Mesenchymal stem cell (in vitro differentiated cells and primary cell): Measurements from ENCODE around the gene CDCP1.
A peak's percentile ranks its signal among the peaks of the same experiment; 100 is the strongest.
"Not testable (repeated sequence)": the region's sequence is repeated elsewhere in the genome, so short reads cannot be mapped to it uniquely, and the experiment has no call there.

Source experiments
- DNase-seq: peaks from one replicate; pipeline ENCODE4 v3.0.0-alpha.2; 2013
- H2AFZ ChIP-seq: one replicate; pipeline ENCODE4 v1.6.1; 2013; ENCODE audit warnings: low read depth, mild to moderate bottlenecking, control low read depth, inconsistent platforms, low read length, moderate library complexity
- H2AK5ac ChIP-seq: 2 replicates; pipeline ENCODE4 v1.6.1; 2013; ENCODE audit warnings: low read length, moderate library complexity, mild to moderate bottlenecking, inconsistent platforms; ENCODE audit not compliant: severe bottlenecking
- H2BK120ac ChIP-seq: one replicate; pipeline ENCODE4 v1.6.1; 2013; ENCODE audit warnings: low read depth, mild to moderate bottlenecking, inconsistent platforms, low read length, moderate library complexity
- H2BK12ac ChIP-seq, 2 experiments: one replicate each; pipeline ENCODE4 v1.6.1; 2013; ENCODE audit warnings: inconsistent platforms in 2 of 2, low read length in 2 of 2, mild to moderate bottlenecking in 2 of 2, moderate library complexity in 2 of 2, control low read depth in 1 of 2
- H2BK15ac ChIP-seq: one replicate; pipeline ENCODE4 v1.6.1; 2013; ENCODE audit warnings: mild to moderate bottlenecking, low read depth, inconsistent platforms; ENCODE audit not compliant: poor library complexity, severe bottlenecking
- H2BK5ac ChIP-seq: 2 replicates; pipeline ENCODE4 v1.6.1; 2013; ENCODE audit warnings: low read depth, mild to moderate bottlenecking, low read length, control low read depth, inconsistent platforms; ENCODE audit not compliant: poor library complexity, severe bottlenecking
- H3K14ac ChIP-seq, 2 experiments: one replicate each; pipeline ENCODE4 v1.6.1; 2013; ENCODE audit warnings: inconsistent platforms in 2 of 2, low read length in 2 of 2, control low read depth in 1 of 2, mild to moderate bottlenecking in 1 of 2, moderate library complexity in 1 of 2
- H3K18ac ChIP-seq, 2 experiments: one replicate each; pipeline ENCODE4 v1.6.1; 2013; ENCODE audit warnings: inconsistent platforms in 2 of 2, low read length in 2 of 2, control low read depth in 1 of 2, low read depth in 1 of 2, mild to moderate bottlenecking in 1 of 2
- H3K23ac ChIP-seq, 2 experiments: one replicate each; pipeline ENCODE4 v1.6.1; 2013; ENCODE audit warnings: inconsistent platforms in 2 of 2, low read length in 2 of 2, mild to moderate bottlenecking in 2 of 2, moderate library complexity in 2 of 2, control low read depth in 1 of 2
- H3K27ac ChIP-seq: 2 replicates; pipeline ENCODE4 v1.5.1; 2013; ENCODE audit warnings: mild to moderate bottlenecking, moderate library complexity, low read length, control low read depth, inconsistent platforms; ENCODE audit not compliant: poor library complexity, severe bottlenecking
- H3K27me3 ChIP-seq, 2 experiments: 2 replicates each; pipeline versions ENCODE4 v1.6.1 to v1.7.0; 2013; ENCODE audit warnings: low read length in 2 of 2, mild to moderate bottlenecking in 2 of 2, moderate library complexity in 2 of 2, control low read depth in 1 of 2, inconsistent platforms in 1 of 2; ENCODE audit not compliant: control insufficient read depth in 1 of 2, insufficient read depth in 1 of 2
- H3K36me3 ChIP-seq, 2 experiments: 2 replicates each; pipeline versions ENCODE4 v1.6.1 to v1.7.0; 2013; ENCODE audit warnings: low read length in 2 of 2, control low read depth in 1 of 2, inconsistent platforms in 1 of 2, low read depth in 1 of 2, mild to moderate bottlenecking in 1 of 2; ENCODE audit not compliant: insufficient read depth in 2 of 2, control insufficient read depth in 1 of 2
- H3K4ac ChIP-seq, 2 experiments: one replicate each; pipeline ENCODE4 v1.6.1; 2013; ENCODE audit warnings: inconsistent platforms in 2 of 2, low read length in 2 of 2, mild to moderate bottlenecking in 2 of 2, moderate library complexity in 2 of 2, control low read depth in 1 of 2, low read depth in 1 of 2
- H3K4me1 ChIP-seq: 2 replicates; pipeline ENCODE4 v1.6.1; 2013; ENCODE audit warnings: low read depth, low read length, control low read depth; ENCODE audit not compliant: control insufficient read depth, insufficient read depth
- H3K4me2 ChIP-seq: 2 replicates; pipeline ENCODE4 v1.6.1; 2013; ENCODE audit warnings: low read length, mild to moderate bottlenecking, inconsistent platforms; ENCODE audit not compliant: poor library complexity, severe bottlenecking
- H3K4me3 ChIP-seq, 2 experiments: 2 replicates each; pipeline versions ENCODE4 v1.5.1 to v1.7.0; 2013; ENCODE audit warnings: low read length in 2 of 2, mild to moderate bottlenecking in 2 of 2, control low read depth in 1 of 2, low read depth in 1 of 2; ENCODE audit not compliant: insufficient read depth in 1 of 2
- H3K79me1 ChIP-seq: replicated peaks from 2 replicates; pipeline ENCODE4 v1.6.1; 2013; ENCODE audit warnings: mild to moderate bottlenecking, control low read depth, low read length, inconsistent platforms; ENCODE audit not compliant: poor library complexity, severe bottlenecking
- H3K9ac ChIP-seq: 2 replicates; pipeline ENCODE4 v1.7.0; 2013; ENCODE audit warnings: mild to moderate bottlenecking, low read length, moderate library complexity
- H3K9me3 ChIP-seq: 2 replicates; pipeline ENCODE4 v1.7.0; 2013; ENCODE audit warnings: mild to moderate bottlenecking, low read length; ENCODE audit not compliant: control insufficient read depth
- H4K8ac ChIP-seq: one replicate; pipeline ENCODE4 v1.6.1; 2013; ENCODE audit warnings: inconsistent platforms, mild to moderate bottlenecking, low read length, moderate library complexity
- H4K91ac ChIP-seq: one replicate; pipeline ENCODE4 v1.6.1; 2013; ENCODE audit warnings: mild to moderate bottlenecking, low read length, inconsistent platforms
- WGBS: methylation state at CpG from one replicate; pipeline ENCODE4 v1.1.7; 2013; ENCODE audit warnings: mixed read lengths; 5-methylcytosine and 5-hydroxymethylcytosine counted together

Gene CDCP1

DNA sequence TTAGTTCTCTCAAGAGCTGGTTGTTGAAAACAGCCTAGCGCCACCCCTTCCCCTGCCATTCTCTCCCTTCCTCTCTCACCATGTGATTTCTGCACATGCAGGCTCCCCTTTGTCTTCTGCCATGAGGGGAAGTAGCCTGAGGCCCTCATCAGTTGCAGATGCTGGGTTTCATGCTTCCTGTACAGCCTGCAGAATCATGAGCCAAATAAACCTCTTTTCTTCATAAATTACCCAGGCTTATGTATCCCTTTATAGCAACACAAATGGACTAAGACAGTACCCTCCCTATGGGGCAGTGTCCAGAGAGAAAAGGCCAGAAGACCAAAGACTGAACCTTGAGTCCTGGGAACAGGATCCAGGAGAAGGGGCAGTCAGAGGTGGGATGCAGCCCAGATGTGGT lies 65.4 kb downstream of the CDCP1 start:
- H2AFZ ChIP-seq, result no peak overlapping the region
- H3K4me2 ChIP-seq, result no peak overlapping the region
- H2BK5ac ChIP-seq, result no peak overlapping the region
- no peak overlapping the region for H3K4ac ChIP-seq
- peaks cover 24% of the 10 kb centered on the region for H3K79me1 ChIP-seq
- no peaks in the 10 kb centered on the region for H3K27me3 ChIP-seq
- peaks cover 18% of the 10 kb centered on the region for H3K4me1 ChIP-seq
- H2BK12ac ChIP-seq, result peak overlapping the region; percentile 9 to 80
- H3K36me3 ChIP-seq, result peaks cover 31 to 37% of the 10 kb centered on the region in 2 experiments
- H4K91ac ChIP-seq, result peak overlapping the region; percentile 18
- H3K9me3 ChIP-seq, result no peaks in the 10 kb centered on the region
- H3K23ac ChIP-seq, result no peak overlapping the region
- no peak overlapping the region for H2BK15ac ChIP-seq
- H4K8ac ChIP-seq, result no peak overlapping the region
- peak overlapping the region; percentile 36 for H2AK5ac ChIP-seq
- peak overlapping the region in 1 of 2 experiments; percentile 50 for H3K18ac ChIP-seq
- WGBS, result 100% methylated on average over 1 of the region's 1 CpG
- H3K14ac ChIP-seq, result no peak overlapping the region
- H3K9ac ChIP-seq, result no peak overlapping the region
- no peak overlapping the region for H3K27ac ChIP-seq
- no peak for DNase-seq
- H3K4me3 ChIP-seq, result no peak overlapping the region
- H2BK120ac ChIP-seq, result no peak overlapping the region

DNA sequence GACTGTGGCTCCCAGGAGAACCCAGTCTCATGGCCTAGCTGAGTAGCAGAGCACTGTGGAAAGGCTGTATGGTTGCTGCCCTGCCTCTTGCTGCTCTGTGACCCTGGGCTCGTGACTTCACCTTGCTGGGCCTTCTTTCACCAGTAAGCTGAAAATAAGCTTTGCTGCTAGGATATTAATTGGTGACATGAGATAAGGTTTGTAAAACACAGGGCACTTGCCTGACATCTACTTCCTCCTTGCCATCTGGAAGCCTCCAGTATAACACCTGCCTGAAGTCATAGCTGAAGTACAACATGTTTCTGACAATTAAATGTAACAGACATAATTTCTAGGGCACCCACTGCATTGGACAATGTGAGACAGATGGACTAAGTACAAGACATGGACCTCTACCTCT lies 66.5 kb downstream of the CDCP1 start:
- no peak overlapping the region for H3K9ac ChIP-seq
- no peak overlapping the region for H3K18ac ChIP-seq
- H3K27ac ChIP-seq, result no peak overlapping the region
- no peak overlapping the region for H2BK120ac ChIP-seq
- no peak overlapping the region for H2AFZ ChIP-seq
- no peak overlapping the region for H3K23ac ChIP-seq
- no peak overlapping the region for H3K4me2 ChIP-seq
- no peak overlapping the region for H3K14ac ChIP-seq
- H3K36me3 ChIP-seq, result peaks cover 27 to 28% of the 10 kb centered on the region in 2 experiments
- no peaks in the 10 kb centered on the region for H3K27me3 ChIP-seq
- no peaks in the 10 kb centered on the region for H3K9me3 ChIP-seq
- H3K4me1 ChIP-seq, result peaks cover 14% of the 10 kb centered on the region
- DNase-seq, result no peak
- H2BK15ac ChIP-seq, result no peak overlapping the region
- no CpG with 5 or more reads among the region's 1 CpG for WGBS
- no peak overlapping the region for H2BK5ac ChIP-seq
- no peak overlapping the region for H2BK12ac ChIP-seq
- H3K4ac ChIP-seq, result no peak overlapping the region
- H2AK5ac ChIP-seq, result peak overlapping the region; percentile 8
- no peak overlapping the region for H4K91ac ChIP-seq
- H3K79me1 ChIP-seq, result peaks cover 24% of the 10 kb centered on the region
- H3K4me3 ChIP-seq, result no peak overlapping the region
- H4K8ac ChIP-seq, result peak overlapping the region; percentile 83

DNA sequence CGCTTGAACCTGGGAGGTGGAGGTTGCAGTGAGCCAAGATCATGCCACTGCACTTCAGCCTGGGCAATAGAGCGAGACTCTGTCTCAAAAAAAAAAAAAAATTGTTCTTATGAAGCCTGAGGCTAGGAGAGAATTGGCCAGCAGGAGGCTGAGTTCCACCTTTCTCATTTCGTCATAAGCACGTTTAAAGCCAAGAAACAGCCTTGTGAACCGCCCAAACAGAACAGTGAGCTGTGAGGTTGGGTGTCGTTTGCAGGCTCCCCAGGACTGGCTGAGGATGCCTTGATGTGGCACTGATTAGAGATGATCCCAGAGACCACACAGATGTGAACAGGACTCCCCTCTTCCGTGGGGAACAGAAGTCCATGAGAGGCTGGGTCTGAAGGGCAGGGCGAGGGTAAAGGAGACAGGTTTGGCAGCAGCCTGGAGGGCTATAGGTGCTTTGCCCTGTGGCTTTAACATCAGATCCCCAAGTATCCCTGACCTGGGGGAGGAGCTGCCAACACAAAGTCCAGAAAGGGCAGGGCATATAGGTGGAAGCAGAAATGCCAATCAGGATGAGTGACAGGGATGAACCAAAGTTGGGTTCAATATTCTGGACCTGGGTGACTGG lies 67.2 kb downstream of the CDCP1 start:
- Histone ChIP-seq H3K4me2 (no peak overlapping the region), H3K18ac (peak overlapping the region in 1 of 2 experiments; percentile 45), H3K27me3 (no peaks in the 10 kb centered on the region), H3K79me1 (peaks cover 23% of the 10 kb centered on the region), H3K36me3 (peaks cover 21 to 22% of the 10 kb centered on the region in 2 experiments), H4K8ac (peak overlapping the region; percentile 48), H3K4me1 (peaks cover 10% of the 10 kb centered on the region), H3K9ac (no peak overlapping the region), H2BK12ac (peak overlapping the region; percentile 67 to 80), H3K4me3 (no peak overlapping the region), H2BK120ac (no peak overlapping the region), H2BK5ac (no peak overlapping the region), H3K27ac (no peak overlapping the region), H3K4ac (no peak overlapping the region), H2BK15ac (no peak overlapping the region), H4K91ac (no peak overlapping the region), H2AK5ac (peak overlapping the region; percentile 22), H3K14ac (no peak overlapping the region), H2AFZ (peak overlapping the region; percentile 18), H3K23ac (no peak overlapping the region), H3K9me3 (no peaks in the 10 kb centered on the region)
- WGBS, result 77% methylated on average over 8 of the region's 8 CpGs
- peak; percentile 53 for DNase-seq

DNA sequence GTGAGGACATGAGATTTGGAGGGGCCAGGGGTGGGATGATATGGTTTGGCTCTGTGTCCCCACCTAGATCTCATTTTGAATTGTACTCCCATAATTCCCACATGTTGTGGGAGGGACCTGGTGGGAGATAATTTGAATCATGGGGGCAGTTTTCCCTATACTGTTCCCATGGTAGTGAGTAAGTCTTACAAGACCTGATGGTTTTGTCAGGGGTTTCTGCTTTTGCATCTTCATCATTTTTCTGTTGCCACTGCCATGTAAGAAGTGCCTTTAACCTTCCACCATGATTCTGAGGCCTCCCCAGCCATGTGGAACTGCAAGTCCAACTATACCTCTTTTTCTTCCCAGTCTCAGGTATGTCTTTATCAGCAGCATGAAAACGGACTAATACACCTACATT lies 67.9 kb downstream of the CDCP1 start:
- not testable (repeated sequence) for H2BK120ac ChIP-seq, H2BK15ac ChIP-seq, H4K91ac ChIP-seq, H2BK12ac ChIP-seq, H3K4me1 ChIP-seq, H4K8ac ChIP-seq, H2BK5ac ChIP-seq, H3K18ac ChIP-seq, DNase-seq, H2AFZ ChIP-seq, H3K4me3 ChIP-seq, H3K14ac ChIP-seq, H2AK5ac ChIP-seq, H3K23ac ChIP-seq, H3K9me3 ChIP-seq, H3K9ac ChIP-seq, H3K4me2 ChIP-seq, H3K4ac ChIP-seq, H3K27me3 ChIP-seq, H3K27ac ChIP-seq
- Histone ChIP-seq H3K79me1 (peaks cover 21% of the 10 kb centered on the region), H3K36me3 (peaks cover 15 to 17% of the 10 kb centered on the region in 2 experiments)
- WGBS, result no CpG with 5 or more reads among the region's 1 CpG
